ENCODE data around the gene GJC1. TPM values are rescaled to one million over a fixed set of nuclear protein-coding genes. Genes with fewer than 3 reads are reported as not detected.

GJC1 gene
- polyA plus RNA-seq, 1 donor = 8.2 TPM

- peaks cover 8% of the 10 kb centered on the region for H3K36me3 ChIP-seq (ENCODE audit: control insufficient read depth, insufficient read depth, low read length)
- H3K4me3 ChIP-seq (ENCODE audit: low read length) = no peak overlapping the region
- H3K27me3 ChIP-seq (ENCODE audit: control insufficient read depth, insufficient read depth, low read length) = peaks cover 11% of the 10 kb centered on the region
- DNase-seq = no peak
- no peaks in the 10 kb centered on the region for H3K4me1 ChIP-seq (ENCODE audit: control insufficient read depth, insufficient read depth, low read length)
- WGBS (ENCODE audit: insufficient coverage, low lambda C conversion rate) = no CpG with 5 or more reads among the region's 17 CpGs
- H3K9me3 ChIP-seq (ENCODE audit: control insufficient read depth, low read depth, low read length) = no peaks in the 10 kb centered on the region
- H3K27ac ChIP-seq (ENCODE audit: low read length) = no peak overlapping the region
These were observed 76.9 kb downstream of the GJC1 start for GRCh38 chr17:44752953-44753861.

DNA sequence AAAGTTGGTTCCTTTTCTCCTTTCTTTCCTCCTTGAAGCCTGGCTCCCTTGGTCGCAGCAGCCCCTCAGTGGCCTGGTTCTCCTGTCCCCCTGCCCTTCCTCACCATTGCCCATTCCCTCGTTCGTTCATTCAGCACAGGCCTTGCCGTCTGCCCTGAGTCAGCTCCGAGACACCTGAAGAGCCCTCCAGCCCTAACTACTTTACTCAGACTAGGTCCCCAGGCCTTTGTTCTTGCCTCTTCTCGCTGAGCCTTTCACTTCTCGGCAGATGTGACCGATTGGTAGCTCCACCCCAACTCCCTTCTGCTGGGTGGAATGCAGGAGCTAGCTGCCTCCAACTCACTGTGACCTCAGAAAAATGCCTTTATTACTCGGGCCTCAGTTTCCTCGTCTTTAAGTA lies 78.3 kb downstream of the GJC1 start:
- DNase-seq = no peak
- Histone ChIP-seq H3K4me1 (ENCODE audit: control insufficient read depth, insufficient read depth, low read length) (no peaks in the 10 kb centered on the region), H3K4me3 (ENCODE audit: low read length) (no peak overlapping the region), H3K27ac (ENCODE audit: low read length) (no peak overlapping the region), H3K9me3 (ENCODE audit: control insufficient read depth, low read depth, low read length) (no peaks in the 10 kb centered on the region), H3K27me3 (ENCODE audit: control insufficient read depth, insufficient read depth, low read length) (no peaks in the 10 kb centered on the region), H3K36me3 (ENCODE audit: control insufficient read depth, insufficient read depth, low read length) (peaks cover 13% of the 10 kb centered on the region)
- WGBS (ENCODE audit: insufficient coverage, low lambda C conversion rate) = 100% methylated on average over 1 of the region's 10 CpGs

DNA sequence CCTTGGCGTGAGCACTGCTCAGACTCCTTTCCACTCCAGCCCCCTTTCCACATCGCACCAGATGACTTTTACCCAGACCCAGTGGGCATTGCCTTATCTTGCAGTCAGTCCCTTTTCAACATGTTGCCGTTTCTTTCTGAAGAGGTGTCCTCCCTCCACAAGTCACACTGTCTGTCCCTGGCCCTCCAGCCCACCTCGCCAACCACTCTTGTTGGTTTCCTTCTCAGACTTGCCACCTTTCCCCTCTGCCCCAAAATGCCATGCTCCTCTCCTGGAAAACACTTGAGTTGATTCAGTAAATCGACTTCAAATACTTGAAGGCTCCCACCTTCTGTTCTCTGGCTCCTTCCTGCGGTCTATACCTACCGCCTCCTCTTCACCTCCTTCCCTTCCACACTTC lies 78.8 kb downstream of the GJC1 start:
- WGBS (ENCODE audit: insufficient coverage, low lambda C conversion rate) = 93% methylated on average over 3 of the region's 7 CpGs
- Histone ChIP-seq H3K4me1 (ENCODE audit: control insufficient read depth, insufficient read depth, low read length) (no peaks in the 10 kb centered on the region), H3K9me3 (ENCODE audit: control insufficient read depth, low read depth, low read length) (no peaks in the 10 kb centered on the region), H3K27ac (ENCODE audit: low read length) (no peak overlapping the region), H3K4me3 (ENCODE audit: low read length) (no peak overlapping the region), H3K27me3 (ENCODE audit: control insufficient read depth, insufficient read depth, low read length) (no peaks in the 10 kb centered on the region), H3K36me3 (ENCODE audit: control insufficient read depth, insufficient read depth, low read length) (peaks cover 13% of the 10 kb centered on the region)
- DNase-seq = no peak

- no peak overlapping the region for H3K4me3 ChIP-seq (ENCODE audit: low read length)
- H3K9me3 ChIP-seq (ENCODE audit: control insufficient read depth, low read depth, low read length) = no peaks in the 10 kb centered on the region
- no peaks in the 10 kb centered on the region for H3K27me3 ChIP-seq (ENCODE audit: control insufficient read depth, insufficient read depth, low read length)
- H3K36me3 ChIP-seq (ENCODE audit: control insufficient read depth, insufficient read depth, low read length) = peaks cover 13% of the 10 kb centered on the region
- DNase-seq = no peak
- H3K4me1 ChIP-seq (ENCODE audit: control insufficient read depth, insufficient read depth, low read length) = no peaks in the 10 kb centered on the region
- no peak overlapping the region for H3K27ac ChIP-seq (ENCODE audit: low read length)
- WGBS (ENCODE audit: insufficient coverage, low lambda C conversion rate) = no CpG with 5 or more reads among the region's 9 CpGs
These were observed 80.1 kb downstream of the GJC1 start for GRCh38 chr17:44749980-44750318.

GRCh38 chr17:44749076-44749979 lies 80.8 kb downstream of the GJC1 start:
- Histone ChIP-seq H3K36me3 (ENCODE audit: control insufficient read depth, insufficient read depth, low read length) (peaks cover 13% of the 10 kb centered on the region), H3K27me3 (ENCODE audit: control insufficient read depth, insufficient read depth, low read length) (no peaks in the 10 kb centered on the region), H3K4me1 (ENCODE audit: control insufficient read depth, insufficient read depth, low read length) (no peaks in the 10 kb centered on the region), H3K27ac (ENCODE audit: low read length) (no peak overlapping the region), H3K4me3 (ENCODE audit: low read length) (no peak overlapping the region), H3K9me3 (ENCODE audit: control insufficient read depth, low read depth, low read length) (no peaks in the 10 kb centered on the region)
- no peak for DNase-seq
- no CpG with 5 or more reads among the region's 19 CpGs for WGBS (ENCODE audit: insufficient coverage, low lambda C conversion rate)

Other genes starting within 250 kb of the GJC1 start
- 0.55 TPM for gene MEIOC, start 173.8 kb downstream of the GJC1 start, polyA plus RNA-seq
- gene CCDC43, start 140.5 kb downstream of the GJC1 start, polyA plus RNA-seq = 25.5 TPM
- gene DBF4B, start 121.6 kb downstream of the GJC1 start, polyA plus RNA-seq = 11.6 TPM
- 1.2 TPM for gene ADAM11, start 71.3 kb downstream of the GJC1 start, polyA plus RNA-seq
- gene HIGD1B, start 17.6 kb upstream of the GJC1 start, polyA plus RNA-seq = 1.8 TPM
- 67.8 TPM for gene EFTUD2, start 69.2 kb upstream of the GJC1 start, polyA plus RNA-seq
- 0.34 TPM for gene GFAP, start 85.2 kb upstream of the GJC1 start, polyA plus RNA-seq
- gene KIF18B, start 117.5 kb upstream of the GJC1 start, polyA plus RNA-seq = 7.7 TPM
- gene C1QL1, start 138.0 kb upstream of the GJC1 start, polyA plus RNA-seq = 14.3 TPM
- gene DCAKD, start 221.3 kb upstream of the GJC1 start, polyA plus RNA-seq = 26.3 TPM
- gene NMT1, start 231.0 kb upstream of the GJC1 start, polyA plus RNA-seq = 51.0 TPM

Measured in large intestine (tissue), 3 donors.